ENCODE results near the gene LLGL1. TPM values are rescaled to one million over a fixed set of nuclear protein-coding genes. Genes with fewer than 3 reads are reported as not detected.

LLGL1 gene
- total RNA-seq, 1 donor: 8.6 TPM

- Histone ChIP-seq H3K4me1 (ENCODE audit: insufficient read depth, low read length) (no peaks in the 10 kb centered on the region), H3K27me3 (ENCODE audit: insufficient read depth, low read length) (no peaks in the 10 kb centered on the region), H3K4me3 (ENCODE audit: low read length) (no peak overlapping the region), H3K9me3 (ENCODE audit: low read depth, low read length) (no peaks in the 10 kb centered on the region)
Observed at GRCh38 chr17:18233803-18234518, 8.5 kb downstream of the LLGL1 start.

DNA sequence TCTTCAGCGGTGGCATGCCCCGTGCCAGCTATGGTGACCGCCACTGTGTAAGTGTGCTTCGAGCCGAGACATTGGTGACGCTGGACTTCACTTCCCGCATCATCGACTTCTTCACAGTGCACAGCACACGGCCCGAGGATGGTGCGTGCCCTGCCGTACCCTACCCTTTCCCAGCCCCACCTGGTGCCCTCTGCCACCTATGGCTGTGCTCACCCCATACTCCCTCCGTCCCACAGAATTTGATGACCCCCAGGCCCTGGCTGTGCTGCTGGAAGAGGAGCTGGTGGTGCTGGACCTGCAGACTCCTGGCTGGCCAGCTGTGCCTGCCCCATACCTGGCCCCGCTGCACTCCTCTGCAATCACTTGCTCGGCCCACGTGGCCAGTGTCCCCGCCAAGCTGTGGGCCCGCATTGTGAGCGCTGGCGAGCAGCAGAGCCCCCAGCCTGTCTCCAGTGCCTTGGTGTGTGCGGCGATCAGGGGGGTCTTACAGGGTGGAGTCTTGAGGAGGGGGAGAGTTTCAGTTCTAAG lies 9.5 kb downstream of the LLGL1 start:
- H3K4me3 ChIP-seq (ENCODE audit: low read length): no peak overlapping the region
- no peaks in the 10 kb centered on the region for H3K9me3 ChIP-seq (ENCODE audit: low read depth, low read length)
- no peaks in the 10 kb centered on the region for H3K27me3 ChIP-seq (ENCODE audit: insufficient read depth, low read length)
- H3K4me1 ChIP-seq (ENCODE audit: insufficient read depth, low read length): no peaks in the 10 kb centered on the region

- H3K27me3 ChIP-seq (ENCODE audit: insufficient read depth, low read length): no peaks in the 10 kb centered on the region
- H3K9me3 ChIP-seq (ENCODE audit: low read depth, low read length): no peaks in the 10 kb centered on the region
- H3K4me3 ChIP-seq (ENCODE audit: low read length): no peak overlapping the region
- no peaks in the 10 kb centered on the region for H3K4me1 ChIP-seq (ENCODE audit: insufficient read depth, low read length)
Observed at GRCh38 chr17:18235743-18236256, 10.4 kb downstream of the LLGL1 start.

GRCh38 chr17:18236494-18236893 lies 11.1 kb downstream of the LLGL1 start:
- Histone ChIP-seq H3K4me1 (ENCODE audit: insufficient read depth, low read length) (no peaks in the 10 kb centered on the region), H3K27me3 (ENCODE audit: insufficient read depth, low read length) (no peaks in the 10 kb centered on the region), H3K9me3 (ENCODE audit: low read depth, low read length) (no peaks in the 10 kb centered on the region), H3K4me3 (ENCODE audit: low read length) (no peak overlapping the region)

GRCh38 chr17:18237461-18237860 lies 12.0 kb downstream of the LLGL1 start:
- Histone ChIP-seq H3K27me3 (ENCODE audit: insufficient read depth, low read length) (no peaks in the 10 kb centered on the region), H3K9me3 (ENCODE audit: low read depth, low read length) (no peaks in the 10 kb centered on the region), H3K4me3 (ENCODE audit: low read length) (no peak overlapping the region), H3K4me1 (ENCODE audit: insufficient read depth, low read length) (no peaks in the 10 kb centered on the region)

DNA sequence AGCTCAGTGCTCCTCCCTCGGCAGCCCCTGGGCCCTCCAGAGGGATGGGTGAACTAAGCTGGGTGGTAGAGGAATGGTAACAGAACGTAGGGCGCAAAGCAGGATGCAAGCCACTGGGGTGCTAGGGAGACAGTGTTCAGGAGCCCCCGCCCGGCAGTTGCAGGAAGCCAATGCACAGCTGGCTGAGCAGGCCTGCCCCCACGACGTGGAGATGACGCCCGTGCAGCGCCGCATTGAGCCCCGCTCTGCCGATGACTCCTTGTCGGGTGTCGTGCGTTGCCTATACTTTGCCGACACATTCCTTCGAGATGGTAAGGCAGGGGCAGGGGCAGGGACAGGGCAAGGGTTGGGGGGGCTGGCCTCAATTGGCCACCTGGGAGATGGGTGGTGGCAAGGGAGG lies 12.9 kb downstream of the LLGL1 start:
- Histone ChIP-seq H3K4me3 (ENCODE audit: low read length) (no peak overlapping the region), H3K9me3 (ENCODE audit: low read depth, low read length) (no peaks in the 10 kb centered on the region), H3K27me3 (ENCODE audit: insufficient read depth, low read length) (no peaks in the 10 kb centered on the region), H3K4me1 (ENCODE audit: insufficient read depth, low read length) (no peaks in the 10 kb centered on the region)

DNA sequence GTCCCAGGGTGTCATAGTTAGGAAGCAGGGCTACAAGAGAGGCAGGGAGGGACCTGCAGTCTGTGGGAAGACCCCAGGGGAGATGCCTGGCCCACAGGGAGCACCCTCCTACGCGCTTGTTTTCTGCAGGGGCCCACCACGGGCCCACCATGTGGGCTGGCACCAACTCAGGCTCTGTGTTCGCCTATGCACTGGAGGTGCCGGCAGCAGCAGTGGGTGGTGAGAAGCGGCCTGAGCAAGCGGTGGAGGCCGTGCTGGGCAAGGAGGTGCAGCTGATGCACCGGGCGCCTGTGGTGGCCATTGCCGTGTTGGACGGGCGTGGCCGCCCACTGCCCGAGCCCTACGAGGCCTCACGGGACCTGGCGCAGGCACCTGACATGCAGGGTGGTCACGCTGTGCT lies 15.0 kb downstream of the LLGL1 start:
- Histone ChIP-seq H3K4me1 (ENCODE audit: insufficient read depth, low read length) (no peaks in the 10 kb centered on the region), H3K4me3 (ENCODE audit: low read length) (no peak overlapping the region), H3K9me3 (ENCODE audit: low read depth, low read length) (no peaks in the 10 kb centered on the region), H3K27me3 (ENCODE audit: insufficient read depth, low read length) (no peaks in the 10 kb centered on the region)

DNA sequence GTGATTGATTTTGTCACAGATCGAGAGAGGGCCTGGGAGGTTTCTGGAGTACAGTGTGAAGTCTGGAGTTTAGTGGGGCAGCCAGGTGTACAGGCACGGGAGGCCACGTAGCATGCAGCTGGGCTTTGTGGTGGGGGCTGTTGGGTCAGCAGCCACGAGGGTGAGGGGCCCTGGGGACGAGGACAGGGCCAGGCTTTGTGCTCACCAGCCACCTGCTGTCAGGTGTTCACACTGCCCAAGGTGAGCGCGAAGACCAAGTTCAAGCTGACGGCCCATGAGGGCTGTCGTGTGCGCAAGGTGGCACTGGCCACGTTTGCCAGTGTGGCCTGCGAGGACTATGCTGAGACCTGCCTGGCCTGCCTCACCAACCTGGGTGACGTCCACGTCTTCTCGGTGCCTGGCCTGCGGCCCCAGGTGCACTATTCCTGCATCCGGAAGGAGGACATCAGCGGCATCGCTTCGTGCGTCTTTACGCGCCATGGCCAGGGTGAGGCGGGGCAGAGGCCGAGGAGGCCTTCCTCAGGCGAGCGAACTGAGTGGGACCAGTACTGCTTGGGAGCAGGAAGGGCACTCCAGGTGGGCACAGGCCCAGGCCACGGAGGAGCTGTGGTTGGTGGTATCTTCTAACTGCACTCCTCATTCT lies 15.9 kb downstream of the LLGL1 start:
- Histone ChIP-seq H3K27me3 (ENCODE audit: insufficient read depth, low read length) (no peaks in the 10 kb centered on the region), H3K4me1 (ENCODE audit: insufficient read depth, low read length) (no peaks in the 10 kb centered on the region), H3K9me3 (ENCODE audit: low read depth, low read length) (no peaks in the 10 kb centered on the region), H3K4me3 (ENCODE audit: low read length) (no peak overlapping the region)

DNA sequence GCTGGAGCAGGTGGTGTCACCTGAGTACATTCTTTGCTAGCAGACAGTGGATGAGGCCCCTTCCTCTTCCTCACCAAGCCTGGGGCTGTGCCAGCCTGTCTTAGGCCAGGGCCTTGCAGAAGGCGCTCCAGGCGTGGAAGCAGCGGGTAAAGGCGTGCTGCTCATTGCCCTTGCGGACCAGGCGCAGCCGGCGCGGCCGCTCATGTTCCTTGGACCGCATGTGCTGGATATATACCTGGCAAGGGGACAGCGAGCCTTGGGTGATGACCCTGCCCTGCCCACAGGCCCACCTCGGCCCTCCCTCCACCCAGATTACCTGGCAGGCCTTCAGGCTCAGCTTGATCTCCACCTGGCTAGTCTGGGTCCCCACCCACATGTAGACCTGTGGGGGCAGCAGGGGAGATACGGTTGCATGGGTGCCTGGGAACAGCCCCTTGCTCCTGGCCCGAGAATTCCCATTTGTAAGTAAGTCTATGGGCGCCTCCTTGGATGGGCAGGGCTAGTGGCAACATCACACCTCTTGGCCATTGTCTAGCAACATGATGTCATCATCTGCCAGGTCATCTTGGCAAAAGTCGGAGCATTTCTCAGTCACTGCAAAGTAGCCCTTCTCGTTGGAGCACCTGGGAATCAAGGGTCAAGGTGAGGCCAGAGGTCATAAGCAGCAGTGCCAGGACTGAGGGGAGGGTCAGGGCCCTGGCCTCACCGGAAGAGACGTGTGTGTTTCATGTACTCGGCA lies 19.8 kb downstream of the LLGL1 start:
- Histone ChIP-seq H3K27me3 (ENCODE audit: insufficient read depth, low read length) (no peaks in the 10 kb centered on the region), H3K9me3 (ENCODE audit: low read depth, low read length) (no peaks in the 10 kb centered on the region), H3K4me3 (ENCODE audit: low read length) (no peak overlapping the region), H3K4me1 (ENCODE audit: insufficient read depth, low read length) (no peaks in the 10 kb centered on the region)

DNA sequence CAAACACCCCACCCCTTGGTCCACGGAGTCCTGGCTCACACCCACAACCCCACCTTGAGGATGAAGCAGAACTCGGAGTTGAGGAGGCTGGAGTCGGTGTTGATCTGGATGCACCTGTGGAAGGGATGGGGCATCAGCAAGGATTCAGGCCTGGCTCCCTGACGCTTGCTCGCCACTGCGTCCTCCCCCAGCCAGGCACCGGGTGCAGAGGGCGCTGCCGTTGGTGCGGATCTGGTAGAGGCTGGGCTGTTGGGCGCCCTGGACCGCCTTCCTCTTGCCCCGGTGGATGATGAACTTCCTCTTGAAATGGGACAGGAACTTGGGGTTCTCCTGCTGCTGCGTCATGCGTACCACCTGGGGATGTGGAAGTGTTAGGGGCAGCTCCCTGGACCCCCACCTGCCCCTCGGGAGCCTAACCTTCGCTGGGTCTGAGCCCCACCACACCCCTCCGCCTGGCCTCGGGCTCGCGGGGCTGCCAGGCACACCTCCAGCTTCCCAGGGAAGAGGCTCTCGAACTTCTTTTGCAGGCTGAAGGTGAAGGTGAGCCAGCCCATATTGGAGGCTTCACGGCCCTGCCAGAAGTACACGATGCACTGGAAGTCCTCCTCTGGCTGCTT lies 20.8 kb downstream of the LLGL1 start:
- Histone ChIP-seq H3K9me3 (ENCODE audit: low read depth, low read length) (no peaks in the 10 kb centered on the region), H3K27me3 (ENCODE audit: insufficient read depth, low read length) (no peaks in the 10 kb centered on the region), H3K4me1 (ENCODE audit: insufficient read depth, low read length) (no peaks in the 10 kb centered on the region), H3K4me3 (ENCODE audit: low read length) (no peak overlapping the region)

DNA sequence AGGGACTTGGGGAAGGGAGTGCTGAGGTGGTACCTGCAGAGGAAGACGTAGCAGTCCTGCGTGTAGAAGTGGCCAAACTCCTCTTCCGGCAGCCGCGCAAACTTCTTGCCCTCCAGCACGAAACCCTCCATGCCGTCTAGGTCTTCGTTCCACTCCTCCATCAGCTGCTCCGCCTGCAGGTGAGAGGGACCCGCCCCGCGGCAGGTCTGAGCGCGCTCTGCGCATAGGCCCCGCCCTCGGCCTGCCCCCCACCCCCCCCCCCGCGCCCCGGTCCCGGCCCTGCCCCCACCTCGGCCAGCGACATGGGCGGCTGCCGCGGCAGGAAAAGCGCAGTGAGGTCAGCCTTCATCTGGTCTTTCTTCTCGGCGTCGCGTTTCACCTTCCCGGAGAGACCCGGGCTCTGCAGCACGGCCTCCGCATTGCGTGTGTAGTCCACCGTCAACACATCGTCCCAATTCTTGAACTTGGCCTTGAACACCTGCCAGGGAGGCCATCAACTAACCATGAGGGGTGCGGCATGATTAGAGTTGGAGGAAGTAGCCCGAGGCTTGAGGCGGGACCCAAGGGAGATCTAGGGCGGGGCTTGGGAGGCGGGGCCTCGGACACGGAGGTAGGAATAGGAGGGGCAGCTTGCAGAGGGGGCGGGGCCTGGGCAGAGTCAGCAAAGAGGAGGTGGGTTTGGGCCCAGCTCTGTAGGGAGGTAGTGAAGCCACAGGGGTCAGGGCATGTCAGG lies 21.6 kb downstream of the LLGL1 start:
- Histone ChIP-seq H3K4me3 (ENCODE audit: low read length) (no peak overlapping the region), H3K9me3 (ENCODE audit: low read depth, low read length) (no peaks in the 10 kb centered on the region), H3K27me3 (ENCODE audit: insufficient read depth, low read length) (no peaks in the 10 kb centered on the region), H3K4me1 (ENCODE audit: insufficient read depth, low read length) (no peaks in the 10 kb centered on the region)

DNA sequence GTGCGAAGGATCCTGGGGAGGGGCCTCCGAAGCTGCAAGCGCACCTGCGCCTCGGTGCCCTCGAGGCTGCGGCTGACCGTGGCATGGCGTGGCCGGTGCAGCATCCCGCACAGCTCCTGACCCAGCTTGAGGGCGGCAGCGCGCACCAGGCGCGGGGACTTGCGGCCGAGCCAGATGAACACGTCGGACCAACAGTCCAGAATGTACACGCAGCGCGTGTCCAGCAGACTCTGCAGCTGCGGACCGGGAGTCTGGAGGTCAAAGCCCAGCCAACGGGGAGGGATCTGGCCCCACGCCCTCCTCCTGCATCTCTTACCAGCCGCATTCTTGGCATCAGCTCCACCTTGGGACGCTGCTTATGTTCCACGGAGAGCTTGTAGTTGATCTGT lies 22.2 kb downstream of the LLGL1 start:
- no peak overlapping the region for H3K4me3 ChIP-seq (ENCODE audit: low read length)
- no peaks in the 10 kb centered on the region for H3K27me3 ChIP-seq (ENCODE audit: insufficient read depth, low read length)
- no peaks in the 10 kb centered on the region for H3K4me1 ChIP-seq (ENCODE audit: insufficient read depth, low read length)
- no peaks in the 10 kb centered on the region for H3K9me3 ChIP-seq (ENCODE audit: low read depth, low read length)

DNA sequence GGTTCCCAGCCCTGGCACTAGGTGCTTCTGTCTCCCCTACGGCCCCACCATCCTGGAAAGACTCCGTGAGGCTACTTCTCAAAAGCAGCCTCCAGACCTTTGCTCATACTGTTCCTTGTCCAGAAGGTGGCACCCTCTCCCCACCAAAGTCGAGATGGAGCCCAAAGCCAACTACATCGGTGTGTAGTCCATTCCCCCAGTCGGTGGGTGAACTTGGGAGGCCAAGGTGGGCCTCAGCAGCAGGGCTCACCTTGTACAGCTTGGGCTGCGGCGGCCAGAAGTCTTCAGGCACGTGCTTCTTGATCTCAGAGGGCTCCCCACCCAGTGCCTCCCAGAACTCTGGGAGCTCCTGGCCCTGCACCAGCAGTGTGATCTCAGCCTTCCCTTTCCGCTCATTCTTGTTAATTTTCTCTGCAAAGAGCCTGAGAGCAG lies 22.9 kb downstream of the LLGL1 start:
- Histone ChIP-seq H3K4me1 (ENCODE audit: insufficient read depth, low read length) (no peaks in the 10 kb centered on the region), H3K9me3 (ENCODE audit: low read depth, low read length) (no peaks in the 10 kb centered on the region), H3K4me3 (ENCODE audit: low read length) (no peak overlapping the region), H3K27me3 (ENCODE audit: insufficient read depth, low read length) (no peaks in the 10 kb centered on the region)

DNA sequence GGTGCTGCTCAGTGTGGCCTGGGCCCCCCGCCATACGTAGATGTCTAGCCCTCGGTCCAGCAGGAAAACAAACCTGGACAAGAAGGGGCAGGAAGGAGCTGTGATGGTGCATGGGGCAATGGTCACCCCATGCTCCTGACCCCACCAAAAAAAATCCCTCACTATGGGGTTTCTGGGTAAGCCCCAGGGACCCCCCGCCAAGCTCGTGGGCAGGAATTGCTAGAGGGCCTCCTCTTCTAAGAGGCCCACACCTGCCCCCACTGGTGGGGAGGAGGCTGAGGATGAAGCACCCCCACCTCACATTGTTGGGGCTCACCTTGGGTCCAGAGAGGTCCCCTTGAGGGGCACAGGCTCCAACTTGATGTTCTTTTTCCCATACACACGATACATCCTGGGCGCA lies 23.4 kb downstream of the LLGL1 start:
- H3K27me3 ChIP-seq (ENCODE audit: insufficient read depth, low read length): no peaks in the 10 kb centered on the region
- no peaks in the 10 kb centered on the region for H3K4me1 ChIP-seq (ENCODE audit: insufficient read depth, low read length)
- H3K4me3 ChIP-seq (ENCODE audit: low read length): no peak overlapping the region
- H3K9me3 ChIP-seq (ENCODE audit: low read depth, low read length): no peaks in the 10 kb centered on the region

All from mononuclear cell (primary cell).